Measurements from ENCODE around the gene TBCB.
"Not testable (repeated sequence)": the region's sequence is repeated elsewhere in the genome, so short reads cannot be mapped to it uniquely, and the experiment has no call there.

TBCB gene

DNA sequence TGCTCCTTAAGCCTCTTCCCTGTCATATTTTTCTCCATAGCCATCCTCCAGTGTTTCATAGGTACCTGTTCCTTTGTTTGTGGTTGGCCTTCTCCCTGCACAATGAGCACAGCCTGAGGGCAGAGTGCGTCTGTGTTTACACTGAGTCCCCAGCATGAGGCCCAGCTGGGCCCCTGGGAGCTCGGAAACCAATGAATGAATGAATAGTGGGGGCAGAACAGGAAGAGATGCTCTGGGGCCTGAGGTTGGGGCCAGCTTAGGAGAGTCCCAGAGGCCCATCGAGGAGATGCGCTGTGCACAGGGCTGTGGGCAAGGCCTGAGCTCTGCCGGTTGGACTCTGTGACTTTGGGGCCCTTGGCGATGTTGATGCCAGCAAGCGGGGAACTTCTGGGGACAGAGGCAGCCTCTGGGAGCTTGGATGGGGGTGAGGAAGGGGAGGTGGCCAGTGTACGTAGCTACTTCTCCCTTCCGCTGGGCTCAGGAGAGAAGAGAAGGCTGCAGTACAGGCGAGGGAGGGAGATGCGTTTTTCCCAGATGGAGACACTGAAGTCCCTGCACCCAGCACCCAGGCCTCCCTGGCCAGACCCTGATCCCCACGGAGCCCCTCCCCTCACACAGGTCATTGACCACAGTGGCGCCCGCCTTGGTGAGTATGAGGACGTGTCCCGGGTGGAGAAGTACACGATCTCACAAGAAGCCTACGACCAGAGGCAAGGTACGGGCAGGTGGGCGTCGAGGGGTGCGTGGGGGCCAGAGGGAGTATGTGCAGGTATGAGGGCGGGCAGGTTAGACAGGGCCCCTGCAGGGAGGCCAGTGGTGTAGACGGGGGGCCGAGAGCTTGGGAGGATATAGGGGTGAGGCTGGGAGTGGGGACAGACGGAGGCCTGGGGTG, 5.1 kb downstream of the TBCB start:
- H3K9ac ChIP-seq (ENCODE audit: low read length) = no peak overlapping the region
- no peaks in the 10 kb centered on the region for H3K9me3 ChIP-seq (ENCODE audit: control insufficient read depth, low read depth, low read length)
- H3K27ac ChIP-seq (ENCODE audit: low read length) = no peak overlapping the region
- no peak overlapping the region for H3K4me3 ChIP-seq (ENCODE audit: low read length)
- H3K4me1 ChIP-seq (ENCODE audit: control insufficient read depth, low read depth, low read length) = no peaks in the 10 kb centered on the region
- H3K27me3 ChIP-seq (ENCODE audit: control insufficient read depth, insufficient read depth, low read length) = no peaks in the 10 kb centered on the region
- peaks cover 29% of the 10 kb centered on the region for H3K36me3 ChIP-seq (ENCODE audit: control insufficient read depth, low read depth, low read length)

DNA sequence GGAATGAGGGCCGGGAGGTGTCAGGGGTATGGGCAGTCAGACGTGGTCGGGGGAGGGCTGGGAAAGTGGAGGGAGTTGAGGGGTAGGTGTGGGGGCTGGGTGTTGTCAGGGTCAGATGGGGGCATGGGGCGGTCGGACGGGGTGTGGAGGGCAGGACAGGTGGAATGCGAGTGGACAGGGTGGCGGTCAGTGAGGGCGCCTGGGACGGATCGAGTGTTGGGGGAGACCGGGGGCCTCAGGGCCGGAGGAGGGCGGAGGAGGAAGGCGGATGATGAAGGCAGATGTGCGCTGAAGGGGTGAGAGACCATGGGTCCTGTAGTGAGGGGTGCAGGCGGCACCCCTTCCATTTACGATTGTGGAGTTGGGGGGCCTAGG, 5.7 kb downstream of the TBCB start:
- H3K27ac ChIP-seq (ENCODE audit: low read length) = no peak overlapping the region
- no peaks in the 10 kb centered on the region for H3K9me3 ChIP-seq (ENCODE audit: control insufficient read depth, low read depth, low read length)
- peaks cover 35% of the 10 kb centered on the region for H3K36me3 ChIP-seq (ENCODE audit: control insufficient read depth, low read depth, low read length)
- H3K9ac ChIP-seq (ENCODE audit: low read length) = no peak overlapping the region
- no peaks in the 10 kb centered on the region for H3K4me1 ChIP-seq (ENCODE audit: control insufficient read depth, low read depth, low read length)
- H3K27me3 ChIP-seq (ENCODE audit: control insufficient read depth, insufficient read depth, low read length) = no peaks in the 10 kb centered on the region
- no peak overlapping the region for H3K4me3 ChIP-seq (ENCODE audit: low read length)

DNA sequence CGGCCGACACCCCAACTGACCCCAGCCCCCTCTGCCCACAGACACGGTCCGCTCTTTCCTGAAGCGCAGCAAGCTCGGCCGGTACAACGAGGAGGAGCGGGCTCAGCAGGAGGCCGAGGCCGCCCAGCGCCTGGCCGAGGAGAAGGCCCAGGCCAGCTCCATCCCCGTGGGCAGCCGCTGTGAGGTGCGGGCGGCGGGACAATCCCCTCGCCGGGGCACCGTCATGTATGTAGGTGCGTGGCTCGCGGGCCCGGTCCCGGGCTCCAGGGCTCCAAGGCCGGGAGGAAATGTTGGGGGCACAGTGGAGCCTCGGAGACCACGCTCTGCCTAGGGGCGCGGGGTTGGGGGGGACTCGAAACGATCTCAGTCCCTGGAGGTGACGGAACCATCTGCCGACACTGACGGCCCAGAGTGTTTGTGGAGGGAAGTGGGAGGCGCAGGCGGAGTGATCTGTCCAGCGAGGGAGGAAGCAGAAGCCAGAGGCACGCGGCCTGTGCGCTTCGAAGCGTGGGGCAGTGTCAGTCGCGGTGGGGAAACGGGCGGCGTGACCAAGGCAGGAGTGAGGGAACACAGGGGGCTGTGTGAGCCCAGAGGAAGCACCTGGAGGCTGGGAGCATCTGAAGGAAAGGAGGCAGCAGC, 6.3 kb downstream of the TBCB start:
- no peak overlapping the region for H3K9ac ChIP-seq (ENCODE audit: low read length)
- no peaks in the 10 kb centered on the region for H3K9me3 ChIP-seq (ENCODE audit: control insufficient read depth, low read depth, low read length)
- H3K36me3 ChIP-seq (ENCODE audit: control insufficient read depth, low read depth, low read length) = peaks cover 35% of the 10 kb centered on the region
- H3K27me3 ChIP-seq (ENCODE audit: control insufficient read depth, insufficient read depth, low read length) = no peaks in the 10 kb centered on the region
- H3K4me1 ChIP-seq (ENCODE audit: control insufficient read depth, low read depth, low read length) = no peaks in the 10 kb centered on the region
- no peak overlapping the region for H3K27ac ChIP-seq (ENCODE audit: low read length)
- H3K4me3 ChIP-seq (ENCODE audit: low read length) = no peak overlapping the region

DNA sequence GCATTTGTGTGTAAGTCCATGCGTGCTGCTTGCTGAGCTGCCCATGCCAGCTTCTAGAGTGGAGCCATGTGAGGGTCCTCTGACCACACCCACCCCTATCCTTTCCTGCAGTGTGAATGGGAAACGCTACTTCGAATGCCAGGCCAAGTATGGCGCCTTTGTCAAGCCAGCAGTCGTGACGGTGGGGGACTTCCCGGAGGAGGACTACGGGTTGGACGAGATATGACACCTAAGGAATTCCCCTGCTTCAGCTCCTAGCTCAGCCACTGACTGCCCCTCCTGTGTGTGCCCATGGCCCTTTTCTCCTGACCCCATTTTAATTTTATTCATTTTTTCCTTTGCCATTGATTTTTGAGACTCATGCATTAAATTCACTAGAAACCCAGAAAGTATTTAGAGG, 10.3 kb downstream of the TBCB start:
- H3K9me3 ChIP-seq (ENCODE audit: control insufficient read depth, low read depth, low read length) = no peaks in the 10 kb centered on the region
- H3K36me3 ChIP-seq (ENCODE audit: control insufficient read depth, low read depth, low read length) = peaks cover 18% of the 10 kb centered on the region
- no peak overlapping the region for H3K4me3 ChIP-seq (ENCODE audit: low read length)
- H3K27me3 ChIP-seq (ENCODE audit: control insufficient read depth, insufficient read depth, low read length) = no peaks in the 10 kb centered on the region
- no peak overlapping the region for H3K27ac ChIP-seq (ENCODE audit: low read length)
- no peaks in the 10 kb centered on the region for H3K4me1 ChIP-seq (ENCODE audit: control insufficient read depth, low read depth, low read length)
- no peak overlapping the region for H3K9ac ChIP-seq (ENCODE audit: low read length)

DNA sequence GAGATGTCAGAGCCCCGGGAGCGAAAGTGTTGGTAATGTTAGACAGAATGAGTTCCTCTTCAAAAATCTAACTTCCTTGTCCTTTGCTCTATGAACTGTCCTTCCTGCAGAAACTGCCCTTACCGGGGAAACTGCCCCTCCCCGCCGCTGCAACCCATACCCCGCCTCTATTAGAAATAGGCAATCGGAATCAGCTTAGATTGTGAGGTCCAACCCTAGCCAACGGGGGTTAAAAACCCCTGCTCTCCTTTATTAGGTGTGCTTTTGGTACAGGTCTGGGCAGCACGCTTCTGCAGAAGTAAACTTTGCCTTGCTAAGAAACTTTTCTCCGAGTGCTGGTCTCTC, 13.1 kb downstream of the TBCB start:
- H3K4me1 ChIP-seq (ENCODE audit: control insufficient read depth, low read depth, low read length) = no peaks in the 10 kb centered on the region
- peak overlapping the region; percentile 78 for H3K4me3 ChIP-seq (ENCODE audit: low read length)
- H3K27ac ChIP-seq (ENCODE audit: low read length) = peak overlapping the region; percentile 67
- H3K9ac ChIP-seq (ENCODE audit: low read length) = peak overlapping the region; percentile 82
- H3K36me3 ChIP-seq (ENCODE audit: control insufficient read depth, low read depth, low read length) = peaks cover 18% of the 10 kb centered on the region
- H3K27me3 ChIP-seq (ENCODE audit: control insufficient read depth, insufficient read depth, low read length) = no peaks in the 10 kb centered on the region
- H3K9me3 ChIP-seq (ENCODE audit: control insufficient read depth, low read depth, low read length) = no peaks in the 10 kb centered on the region

DNA sequence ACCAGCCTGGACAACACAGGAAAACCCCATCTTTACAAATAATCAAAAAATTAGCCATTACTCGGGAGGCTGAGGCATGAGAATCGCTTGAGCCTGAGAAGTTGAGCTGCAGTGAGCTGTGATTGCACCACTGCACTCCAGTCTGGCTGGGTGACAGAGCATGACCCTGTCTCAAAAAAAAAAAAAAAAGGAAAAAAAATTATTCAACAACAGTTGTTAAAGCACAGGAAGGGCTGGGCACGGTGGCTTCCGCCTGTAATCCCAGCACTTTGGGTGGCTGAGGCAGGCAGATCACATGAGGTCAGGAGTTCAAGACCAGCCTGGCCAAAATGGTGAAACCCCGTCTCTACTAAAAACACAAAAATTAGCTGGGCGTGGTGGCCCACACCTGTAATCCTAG, 16.0 kb downstream of the TBCB start:
- H3K4me1 ChIP-seq (ENCODE audit: control insufficient read depth, low read depth, low read length); H3K27ac ChIP-seq (ENCODE audit: low read length); H3K9ac ChIP-seq (ENCODE audit: low read length); H3K4me3 ChIP-seq (ENCODE audit: low read length); H3K27me3 ChIP-seq (ENCODE audit: control insufficient read depth, insufficient read depth, low read length); H3K36me3 ChIP-seq (ENCODE audit: control insufficient read depth, low read depth, low read length); H3K9me3 ChIP-seq (ENCODE audit: control insufficient read depth, low read depth, low read length): not testable (repeated sequence)

DNA sequence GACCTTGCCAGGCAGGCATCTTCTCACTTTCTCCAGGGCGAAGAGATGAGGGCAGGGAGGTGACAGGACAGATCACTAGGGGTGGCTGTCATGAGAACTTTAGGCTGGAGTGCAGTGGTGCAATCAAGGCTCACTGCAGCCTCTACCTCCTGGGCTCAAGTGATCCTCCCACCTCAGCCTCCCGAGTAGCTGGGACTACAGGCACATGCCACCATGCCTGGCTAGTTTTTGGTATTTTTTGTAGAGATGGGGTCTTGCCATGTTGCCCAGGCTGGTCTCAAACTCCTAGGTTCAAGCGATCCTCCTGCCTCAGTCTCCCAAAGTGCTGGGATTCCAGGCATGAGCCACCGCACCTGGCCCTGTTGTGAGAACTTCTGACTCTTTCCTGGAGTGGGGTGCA, 19.6 kb downstream of the TBCB start:
- not testable (repeated sequence) for H3K27ac ChIP-seq (ENCODE audit: low read length); H3K9me3 ChIP-seq (ENCODE audit: control insufficient read depth, low read depth, low read length); H3K9ac ChIP-seq (ENCODE audit: low read length); H3K36me3 ChIP-seq (ENCODE audit: control insufficient read depth, low read depth, low read length); H3K27me3 ChIP-seq (ENCODE audit: control insufficient read depth, insufficient read depth, low read length); H3K4me3 ChIP-seq (ENCODE audit: low read length); H3K4me1 ChIP-seq (ENCODE audit: control insufficient read depth, low read depth, low read length)

DNA sequence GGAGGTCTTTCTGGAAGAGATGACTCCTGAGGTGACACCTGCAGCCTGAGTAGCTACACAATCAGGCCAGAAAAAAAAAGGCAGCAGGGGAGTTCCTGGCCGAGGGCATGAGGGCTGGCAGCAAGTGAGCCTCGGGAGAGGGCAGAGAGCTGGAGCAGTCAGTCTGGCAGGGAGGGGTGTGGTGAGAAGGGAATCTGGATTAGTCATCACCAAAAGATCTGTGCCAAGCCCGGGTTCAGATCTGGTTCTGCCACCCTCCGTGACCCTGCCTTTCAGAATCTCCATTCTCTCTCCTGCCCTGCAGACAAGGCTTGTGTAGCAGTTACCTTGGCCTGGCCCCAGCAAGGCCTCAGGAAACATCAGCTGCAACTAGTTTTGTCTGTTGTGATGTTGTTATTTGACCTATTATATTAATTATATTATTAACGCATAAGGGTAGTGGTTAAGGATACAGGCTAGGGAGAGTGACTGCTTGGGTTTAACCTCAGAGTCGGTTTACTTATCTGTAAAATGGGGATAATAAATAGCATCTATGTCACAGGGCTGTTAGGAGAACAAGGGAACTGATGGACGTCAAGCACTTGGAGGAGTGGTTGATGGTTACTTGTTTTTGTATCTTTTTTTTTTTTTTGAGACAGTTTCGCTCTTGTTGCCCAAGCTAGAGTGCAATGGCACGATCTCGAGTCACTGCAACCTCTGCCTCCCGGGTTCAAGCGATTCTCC, 21.9 kb downstream of the TBCB start:
- H3K9me3 ChIP-seq (ENCODE audit: control insufficient read depth, low read depth, low read length) = no peaks in the 10 kb centered on the region
- H3K36me3 ChIP-seq (ENCODE audit: control insufficient read depth, low read depth, low read length) = peaks cover under 1% of the 10 kb centered on the region
- H3K27ac ChIP-seq (ENCODE audit: low read length) = no peak overlapping the region
- peaks cover 3% of the 10 kb centered on the region for H3K4me1 ChIP-seq (ENCODE audit: control insufficient read depth, low read depth, low read length)
- no peak overlapping the region for H3K4me3 ChIP-seq (ENCODE audit: low read length)
- H3K27me3 ChIP-seq (ENCODE audit: control insufficient read depth, insufficient read depth, low read length) = no peaks in the 10 kb centered on the region
- no peak overlapping the region for H3K9ac ChIP-seq (ENCODE audit: low read length)

DNA sequence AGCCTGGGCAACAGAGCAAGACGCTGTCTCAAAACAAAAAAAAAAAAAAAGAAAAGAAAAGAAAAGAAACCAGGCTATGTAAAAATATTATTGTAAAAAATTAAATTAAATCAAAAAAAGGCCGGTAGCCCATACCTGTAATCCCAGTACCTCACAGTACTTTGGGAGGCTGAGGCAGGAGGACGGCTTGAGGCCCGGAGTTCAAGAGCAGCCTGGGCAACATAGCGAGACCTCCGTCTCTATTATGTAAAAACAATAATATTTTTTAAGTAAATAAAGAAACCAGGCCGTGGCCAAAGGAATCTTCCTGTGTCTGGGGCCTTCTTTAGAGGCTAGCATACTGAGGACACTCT, 23.8 kb downstream of the TBCB start:
- Histone ChIP-seq H3K36me3 (ENCODE audit: control insufficient read depth, low read depth, low read length) (peaks cover 10% of the 10 kb centered on the region), H3K4me3 (ENCODE audit: low read length) (peak overlapping the region; percentile 100), H3K27me3 (ENCODE audit: control insufficient read depth, insufficient read depth, low read length) (no peaks in the 10 kb centered on the region), H3K9ac (ENCODE audit: low read length) (peak overlapping the region; percentile 90), H3K4me1 (ENCODE audit: control insufficient read depth, low read depth, low read length) (peaks cover 3% of the 10 kb centered on the region), H3K27ac (ENCODE audit: low read length) (no peak overlapping the region), H3K9me3 (ENCODE audit: control insufficient read depth, low read depth, low read length) (no peaks in the 10 kb centered on the region)

DNA sequence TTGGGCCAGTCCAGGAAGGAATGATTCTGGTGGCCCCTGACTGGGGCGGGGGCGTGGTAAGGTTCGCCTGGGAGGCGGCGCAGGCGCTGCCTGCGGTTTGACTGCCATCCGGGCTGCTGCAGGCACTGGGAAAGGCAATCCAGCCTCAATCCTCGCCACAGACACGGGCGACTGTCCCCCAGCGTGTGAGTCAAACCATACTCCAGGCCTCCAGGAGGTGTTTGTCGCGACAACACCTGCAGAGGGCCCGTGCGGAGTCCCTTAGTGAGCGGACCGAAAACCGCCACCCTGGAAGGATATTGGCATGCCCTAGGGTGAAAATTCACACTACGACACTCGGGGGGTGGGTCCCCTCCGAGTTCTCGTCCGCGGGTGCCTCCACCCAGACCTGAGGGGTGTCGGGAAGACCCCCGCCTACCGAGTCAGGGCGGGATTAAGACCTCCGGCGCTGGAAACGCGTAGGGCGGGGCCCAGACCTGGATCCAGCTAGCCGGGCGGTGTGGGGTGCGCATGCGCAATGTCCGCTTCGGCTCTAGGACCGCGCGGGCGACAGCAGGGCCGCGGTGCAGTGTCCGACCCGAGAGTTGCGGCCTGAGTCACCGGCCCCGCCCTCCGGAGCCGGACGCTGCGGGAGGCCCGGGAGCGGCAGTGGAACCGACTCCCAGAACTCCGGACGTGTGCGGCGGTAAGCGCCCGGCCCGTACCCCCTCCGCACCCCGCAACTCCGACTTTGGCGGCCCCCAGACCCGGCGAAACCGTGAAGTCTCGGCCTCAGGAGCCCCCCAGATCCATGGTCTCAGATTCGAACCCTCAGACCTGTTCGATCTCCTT, 24.4 kb downstream of the TBCB start, which contains the start of gene CAPNS1:
CAPNS1 (plus strand) TSS at position 594 of the 831 bp plus-strand sequence. CDS start 946 bp downstream, outside the sequence.
- Histone ChIP-seq H3K9me3 (ENCODE audit: control insufficient read depth, low read depth, low read length) (no peaks in the 10 kb centered on the region), H3K27ac (ENCODE audit: low read length) (peak within 1 kb of the TSS; percentile 86), H3K4me3 (ENCODE audit: low read length) (peak within 1 kb of the TSS; percentile 100), H3K4me1 (ENCODE audit: control insufficient read depth, low read depth, low read length) (peaks cover 3% of the 10 kb centered on the region), H3K36me3 (ENCODE audit: control insufficient read depth, low read depth, low read length) (peaks cover 12% of the 10 kb centered on the region), H3K9ac (ENCODE audit: low read length) (peak within 1 kb of the TSS; percentile 90), H3K27me3 (ENCODE audit: control insufficient read depth, insufficient read depth, low read length) (no peaks in the 10 kb centered on the region)
